ENCODE results near the gene SND1.
A peak's percentile ranks its signal among the peaks of the same experiment; 100 is the strongest.
"Not testable (repeated sequence)": the region's sequence is repeated elsewhere in the genome, so short reads cannot be mapped to it uniquely, and the experiment has no call there.

Gene SND1

DNA sequence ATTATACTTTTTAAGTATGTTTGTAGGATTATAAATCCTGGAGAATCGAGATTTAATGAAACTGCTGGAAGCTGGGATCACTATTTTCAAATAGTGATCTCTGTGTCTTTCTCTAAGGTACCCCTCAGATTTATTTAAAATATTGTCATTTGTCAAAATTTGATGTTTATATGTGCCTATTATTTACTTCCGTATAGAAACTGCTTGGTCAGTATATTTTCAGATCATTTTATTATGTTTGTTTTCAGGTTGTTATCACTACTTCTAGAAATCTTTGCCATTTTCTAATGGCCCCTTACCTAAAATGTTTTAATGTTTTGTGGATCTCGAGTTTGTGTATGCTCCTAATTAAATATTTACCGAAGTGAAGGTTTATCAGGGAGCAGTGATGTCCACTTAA lies 183.7 kb downstream of the SND1 start:
- DNase-seq (ENCODE audit: low read depth): no peak

GRCh38 chr7:127837816-127838410 lies 185.9 kb downstream of the SND1 start:
- DNase-seq (ENCODE audit: low read depth): not testable (repeated sequence)

GRCh38 chr7:127838816-127839415 lies 186.9 kb downstream of the SND1 start:
- DNase-seq (ENCODE audit: low read depth): no peak

DNA sequence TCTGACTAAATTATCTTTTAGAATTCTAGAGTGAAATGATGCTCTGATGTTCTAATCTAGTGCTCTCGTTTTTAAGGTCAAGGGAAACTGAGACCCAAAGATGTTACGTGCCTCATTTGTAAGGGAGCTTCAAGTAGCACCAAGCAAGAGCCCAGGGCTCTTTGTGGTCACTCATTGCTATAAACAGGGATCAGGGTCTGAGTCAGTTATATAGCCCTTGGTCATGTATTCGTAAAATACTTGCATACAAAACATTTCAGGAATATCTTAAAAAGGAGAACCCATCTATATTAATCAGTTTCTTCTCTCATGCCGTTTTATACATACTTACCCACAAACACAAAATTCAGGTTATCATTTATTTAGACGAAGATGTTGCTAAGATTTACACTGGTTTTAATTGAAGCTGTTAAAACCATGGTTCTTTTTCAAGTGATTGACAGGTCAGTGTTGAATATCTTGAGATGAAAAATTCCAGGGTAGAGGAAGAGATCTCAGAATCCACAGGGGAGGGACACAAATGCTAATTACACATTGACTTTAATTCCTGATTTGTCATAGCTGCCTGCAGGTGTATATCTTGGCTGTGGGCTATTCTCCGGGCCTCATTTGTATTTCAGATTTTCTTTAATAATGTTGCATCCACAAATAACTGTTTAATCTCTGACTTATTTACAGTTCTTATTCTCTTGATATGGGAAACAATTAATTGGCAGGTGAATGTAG lies 188.4 kb downstream of the SND1 start:
- no peak for DNase-seq (ENCODE audit: low read depth)

DNA sequence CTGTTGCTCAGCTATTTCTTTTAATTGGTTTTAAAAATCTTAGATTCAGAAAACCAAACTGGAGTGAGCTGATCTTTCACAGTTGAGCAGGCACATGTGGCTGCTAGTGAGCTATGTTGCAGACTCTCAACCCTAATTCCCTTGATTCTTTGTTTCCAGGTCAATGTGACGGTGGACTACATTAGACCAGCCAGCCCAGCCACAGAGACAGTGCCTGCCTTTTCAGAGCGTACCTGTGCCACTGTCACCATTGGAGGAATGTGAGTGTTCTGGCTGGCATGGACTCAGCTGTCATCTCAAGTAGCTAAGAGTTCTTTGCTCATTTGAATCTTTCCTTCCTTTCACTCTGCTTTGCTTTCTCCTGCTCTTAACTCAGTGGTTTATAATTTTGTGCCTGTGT lies 192.2 kb downstream of the SND1 start:
- no peak for DNase-seq (ENCODE audit: low read depth)

DNA sequence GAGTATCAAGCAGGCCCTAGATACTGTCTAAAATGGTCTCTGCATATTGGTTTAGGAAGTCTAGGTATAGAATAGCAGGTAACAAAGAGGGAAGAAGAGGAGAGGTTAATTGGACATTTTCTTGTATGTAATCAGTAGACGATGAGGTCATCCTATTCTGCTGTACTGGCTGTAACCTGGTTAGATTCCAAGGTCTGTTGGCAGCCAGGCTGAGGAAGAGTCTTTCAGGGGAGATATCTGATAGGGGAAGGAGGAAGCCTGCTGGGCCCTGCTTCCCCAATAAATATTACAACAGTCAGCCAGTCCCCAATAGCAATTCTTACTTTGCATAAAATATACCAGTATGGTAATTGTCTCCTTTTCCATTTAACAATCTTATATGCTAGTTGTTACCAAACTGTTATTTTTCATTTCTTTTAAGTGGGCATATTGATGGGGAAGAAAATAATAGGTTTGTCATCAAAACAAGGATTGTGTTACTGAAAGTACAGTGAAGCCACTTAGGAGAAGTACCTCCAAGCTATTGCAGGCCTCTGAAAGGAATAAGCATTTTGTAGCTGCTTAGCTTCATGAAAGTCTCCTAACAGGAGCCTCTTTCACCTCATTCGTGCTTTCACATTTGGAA lies 192.8 kb downstream of the SND1 start:
- DNase-seq (ENCODE audit: low read depth): no peak

GRCh38 chr7:127845522-127846214 lies 193.7 kb downstream of the SND1 start:
- no peak for DNase-seq (ENCODE audit: low read depth)

GRCh38 chr7:127847641-127848040 lies 195.6 kb downstream of the SND1 start:
- DNase-seq (ENCODE audit: low read depth): no peak

GRCh38 chr7:127848241-127848640 lies 196.2 kb downstream of the SND1 start:
- DNase-seq (ENCODE audit: low read depth): no peak

GRCh38 chr7:127850195-127850594 lies 198.2 kb downstream of the SND1 start:
- peak; percentile 18 for DNase-seq (ENCODE audit: low read depth)

DNA sequence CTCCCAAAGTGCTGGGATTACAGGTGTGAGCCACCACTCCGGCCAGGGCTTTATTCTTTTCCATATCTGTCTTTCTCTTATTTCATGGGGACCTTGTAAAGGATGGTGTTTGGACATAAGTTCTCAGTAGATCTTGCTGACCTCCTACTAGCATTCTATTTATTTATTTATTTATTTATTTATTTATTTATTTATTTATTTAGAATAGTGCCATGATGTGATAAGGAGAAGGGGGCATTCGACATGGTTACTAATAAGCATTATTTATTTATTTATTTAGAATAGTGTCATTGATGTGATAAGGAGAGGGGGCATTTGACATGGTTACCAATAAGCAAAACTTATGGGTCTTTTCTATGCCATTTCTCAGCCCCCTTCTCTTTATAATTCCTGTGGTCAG lies 202.4 kb downstream of the SND1 start:
- no peak for DNase-seq (ENCODE audit: low read depth)

DNA sequence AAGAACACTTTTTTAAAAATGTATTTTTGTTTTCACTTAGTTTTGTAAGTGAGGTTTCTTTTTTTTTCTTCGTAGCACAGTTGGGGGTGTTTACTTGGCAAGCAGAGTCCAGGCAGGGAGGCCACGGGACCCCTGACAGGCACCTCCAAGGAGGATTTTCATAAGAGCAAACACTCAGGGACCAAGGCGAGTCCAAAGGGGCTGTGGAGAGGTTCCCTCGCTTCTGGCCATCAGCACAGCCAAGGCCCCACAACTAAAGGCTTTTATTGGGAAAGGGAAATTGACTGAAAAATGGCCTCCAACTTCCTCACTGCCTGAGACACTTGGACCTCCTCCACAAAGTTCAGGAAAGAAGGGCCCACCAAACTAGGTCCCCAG lies 205.5 kb downstream of the SND1 start:
- no peak for DNase-seq (ENCODE audit: low read depth)

DNA sequence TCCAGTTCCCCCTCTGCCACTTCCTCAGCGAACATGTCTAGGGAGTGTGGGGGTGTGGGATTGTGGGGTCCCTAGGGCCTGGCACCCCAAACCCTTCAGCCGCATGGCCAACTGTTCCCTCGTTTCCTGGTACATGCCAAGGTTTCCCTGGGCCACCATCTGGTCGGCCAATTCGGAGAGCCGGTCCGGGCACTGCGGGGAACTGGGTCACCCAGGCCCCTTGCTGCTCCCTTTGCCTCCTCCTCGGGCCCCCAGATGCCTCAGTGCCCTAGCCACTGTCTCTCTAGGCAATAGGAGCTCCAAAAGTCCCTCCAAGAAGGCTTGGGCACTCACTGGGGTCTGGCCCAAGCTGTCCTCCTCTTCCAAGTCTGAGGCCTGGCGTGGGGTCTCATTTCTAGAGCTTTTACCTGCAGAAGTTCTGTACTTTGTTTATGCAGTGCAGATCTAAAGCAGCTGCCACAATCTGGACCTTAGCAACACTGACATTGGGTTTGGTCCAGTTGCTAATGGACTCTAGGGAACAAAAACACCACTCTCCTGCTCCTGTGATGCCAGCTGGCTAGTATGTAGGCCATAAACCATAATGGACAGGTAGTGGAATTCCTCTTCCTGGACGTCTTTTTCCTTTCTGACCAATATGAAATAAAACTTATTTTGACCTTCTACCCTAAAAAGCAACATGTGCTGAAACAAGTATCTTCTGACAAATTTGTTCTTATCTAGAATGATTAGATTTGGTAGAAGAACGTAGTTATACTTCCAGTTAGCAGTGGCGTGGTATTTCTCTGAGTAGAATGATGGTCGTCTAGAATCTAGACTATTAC lies 206.3 kb downstream of the SND1 start:
- DNase-seq (ENCODE audit: low read depth): no peak

- DNase-seq (ENCODE audit: low read depth): no peak
Observed at GRCh38 chr7:127858915-127859189, 206.9 kb downstream of the SND1 start.

- no peak for DNase-seq (ENCODE audit: low read depth)
Observed at GRCh38 chr7:127859330-127859729, 207.3 kb downstream of the SND1 start.

DNA sequence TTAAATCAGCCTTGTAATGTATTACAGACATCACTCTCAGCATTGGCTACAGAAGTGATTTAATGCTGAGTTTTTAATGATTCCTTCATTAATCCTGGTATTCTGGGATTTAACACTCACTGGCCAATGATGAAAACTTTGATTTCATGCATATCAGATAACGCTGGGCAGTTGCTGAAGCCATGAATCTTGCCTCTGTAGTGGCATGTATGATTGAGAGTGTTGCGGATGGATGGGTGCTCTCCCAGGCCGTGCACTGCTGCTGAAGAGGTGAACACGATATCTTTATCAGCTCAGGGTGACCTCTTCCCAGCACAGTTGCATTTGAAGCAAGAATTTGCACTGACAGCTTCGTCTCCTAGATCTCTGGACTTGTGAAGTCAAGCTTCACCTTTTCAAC lies 210.5 kb downstream of the SND1 start:
- DNase-seq (ENCODE audit: low read depth): no peak

DNA sequence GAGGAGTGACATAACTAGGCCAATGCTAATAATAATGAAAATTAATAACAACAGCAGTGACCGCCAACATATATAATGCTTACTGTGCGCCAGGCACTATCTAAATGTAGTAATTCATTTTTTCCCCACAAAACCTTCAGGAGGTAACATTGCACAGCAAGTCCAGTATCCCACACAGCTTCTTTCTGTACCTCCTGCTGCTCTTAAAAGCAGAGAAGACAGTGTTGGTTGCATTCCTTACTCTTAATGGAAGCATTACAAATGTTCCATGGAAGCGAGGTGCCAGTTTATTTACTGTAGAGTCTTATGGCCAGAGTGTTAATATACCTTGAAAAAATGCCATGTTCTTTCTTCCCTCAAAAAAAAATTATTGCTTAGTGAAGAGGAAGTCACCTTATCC lies 211.1 kb downstream of the SND1 start:
- DNase-seq (ENCODE audit: low read depth): no peak

DNA sequence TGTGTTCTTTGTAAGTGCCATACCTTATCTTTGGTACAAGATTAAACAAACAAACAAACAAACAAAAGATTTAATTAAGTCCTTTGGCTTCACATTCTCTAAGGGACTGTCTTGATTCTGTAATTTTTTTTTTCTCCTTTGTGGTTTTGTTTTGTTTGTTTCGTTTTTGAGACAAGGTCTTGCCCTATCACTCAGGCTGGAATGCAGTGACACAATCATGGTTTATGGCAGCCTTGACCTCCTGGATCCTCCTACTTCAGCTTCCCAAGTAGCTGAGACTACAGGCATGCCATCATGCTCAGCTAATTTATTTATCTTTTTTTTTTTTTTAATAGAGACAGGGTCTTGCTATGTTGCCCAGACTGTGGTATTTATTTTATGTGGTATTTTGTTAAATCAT lies 213.5 kb downstream of the SND1 start:
- DNase-seq (ENCODE audit: low read depth): no peak

- DNase-seq (ENCODE audit: low read depth): no peak
Observed at GRCh38 chr7:127870231-127870907, 218.4 kb downstream of the SND1 start.

GRCh38 chr7:127871226-127871625 lies 219.2 kb downstream of the SND1 start:
- DNase-seq (ENCODE audit: low read depth): no peak

DNA sequence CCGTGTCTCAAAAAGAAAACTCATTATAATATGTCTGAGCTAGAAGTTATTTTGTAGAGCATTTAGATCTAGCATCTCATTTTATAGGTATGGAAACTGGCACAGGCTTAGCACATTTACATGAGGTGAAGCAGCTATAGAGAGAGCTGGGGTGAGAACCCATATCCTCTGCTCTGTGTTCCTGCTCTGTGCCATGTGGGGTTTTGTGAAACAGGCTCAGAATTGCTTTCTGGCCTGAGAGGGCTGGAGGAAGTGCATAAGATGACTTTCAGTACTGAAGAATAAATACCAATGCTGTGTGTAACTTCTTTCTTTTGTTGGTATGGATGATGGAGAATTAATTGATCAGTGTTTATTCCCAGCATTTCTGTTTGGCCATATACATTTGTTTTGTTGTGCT lies 220.1 kb downstream of the SND1 start:
- no peak for DNase-seq (ENCODE audit: low read depth)

Measured in activated T-cell treated with anti-CD3 and anti-CD28 coated beads for 48 hours (primary cell).